NB4 (cell line): ENCODE data around the gene LRRC37B.

Experiments used
- CTCF ChIP-seq: IDR thresholded peaks from one replicate; pipeline ENCODE4 v1.5.1; 2012; ENCODE audit warnings: low read depth, low read length
- POLR2A ChIP-seq: IDR thresholded peaks from 2 replicates; pipeline ENCODE4 v1.6.1; 2011; ENCODE audit warnings: mild to moderate bottlenecking; ENCODE audit not compliant: insufficient read length; ENCODE audit errors: extremely low read depth

DNA sequence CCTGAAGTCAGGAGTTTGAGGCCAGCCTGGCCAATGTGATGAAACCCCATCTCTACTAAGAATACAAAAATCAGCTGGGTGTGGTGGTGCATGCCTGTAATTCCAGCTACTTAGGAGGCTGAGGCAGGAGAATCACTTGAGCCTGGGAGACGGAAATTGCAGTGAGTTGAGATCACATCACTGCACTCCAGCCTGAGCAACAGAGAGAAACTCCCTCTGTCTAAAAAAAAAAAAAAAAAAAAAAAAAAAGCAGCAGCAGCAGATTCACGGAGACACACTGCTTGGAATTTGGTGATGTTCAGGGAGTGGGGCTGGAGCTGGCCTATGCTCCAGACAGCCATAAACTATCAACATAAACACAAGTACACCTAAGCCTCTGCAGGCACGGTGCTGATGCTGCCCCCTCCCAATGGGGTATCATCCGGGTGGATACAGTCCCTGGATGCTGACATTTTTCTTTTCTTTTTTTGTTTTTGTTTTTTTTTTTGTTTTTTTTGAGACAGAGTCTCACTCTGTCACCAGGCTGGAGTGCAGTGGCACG is 95.5 kb downstream of the LRRC37B start:
- TF ChIP-seq CTCF (no peak), POLR2A (no peak)
